Activated CD4-positive, alpha-beta T cell treated with anti-CD3 and anti-CD28 coated beads, Interleukin-2, amount 50 U/mL, for 48 hours (primary cell): ENCODE data around the gene BSND.
A peak's percentile ranks its signal among the peaks of the same experiment; 100 is the strongest.

Source experiments
- DNase-seq, 2 experiments: peaks; one replicate each; pipeline ENCODE4 v3.0.0-alpha.2; 2020

Gene BSND

DNA sequence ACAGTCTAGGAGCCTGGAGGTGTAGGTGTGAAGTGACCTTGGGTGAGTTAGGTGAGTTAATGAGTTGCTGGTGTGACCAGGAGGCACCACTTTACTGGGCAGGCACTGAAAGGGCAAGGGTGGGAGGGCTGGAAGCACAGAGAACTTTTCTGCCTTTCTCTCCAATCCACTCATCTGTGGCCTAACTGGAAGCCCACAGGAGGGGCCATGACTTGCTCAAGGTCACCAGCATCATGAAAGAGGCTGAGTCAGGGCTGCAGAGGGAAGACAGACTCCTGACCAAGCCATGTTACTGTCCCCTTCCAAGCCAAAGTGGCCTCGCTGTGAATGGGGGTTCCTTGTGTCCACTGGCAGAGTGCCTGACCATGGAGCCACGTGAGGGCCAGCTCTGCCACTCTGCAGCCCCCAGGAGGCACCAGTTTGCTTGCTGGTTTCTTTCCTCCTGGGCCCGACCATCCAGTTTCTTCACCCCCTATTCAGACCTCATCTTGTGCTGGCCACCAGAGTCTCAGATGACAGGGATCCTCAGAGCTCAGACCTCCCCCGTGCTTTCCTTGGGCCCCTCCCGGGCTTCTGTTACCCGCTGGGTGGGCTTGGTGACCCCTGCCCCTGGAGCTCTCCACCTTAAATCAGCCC is 4.3 kb upstream of the BSND start:
- DNase-seq = no peak

DNA sequence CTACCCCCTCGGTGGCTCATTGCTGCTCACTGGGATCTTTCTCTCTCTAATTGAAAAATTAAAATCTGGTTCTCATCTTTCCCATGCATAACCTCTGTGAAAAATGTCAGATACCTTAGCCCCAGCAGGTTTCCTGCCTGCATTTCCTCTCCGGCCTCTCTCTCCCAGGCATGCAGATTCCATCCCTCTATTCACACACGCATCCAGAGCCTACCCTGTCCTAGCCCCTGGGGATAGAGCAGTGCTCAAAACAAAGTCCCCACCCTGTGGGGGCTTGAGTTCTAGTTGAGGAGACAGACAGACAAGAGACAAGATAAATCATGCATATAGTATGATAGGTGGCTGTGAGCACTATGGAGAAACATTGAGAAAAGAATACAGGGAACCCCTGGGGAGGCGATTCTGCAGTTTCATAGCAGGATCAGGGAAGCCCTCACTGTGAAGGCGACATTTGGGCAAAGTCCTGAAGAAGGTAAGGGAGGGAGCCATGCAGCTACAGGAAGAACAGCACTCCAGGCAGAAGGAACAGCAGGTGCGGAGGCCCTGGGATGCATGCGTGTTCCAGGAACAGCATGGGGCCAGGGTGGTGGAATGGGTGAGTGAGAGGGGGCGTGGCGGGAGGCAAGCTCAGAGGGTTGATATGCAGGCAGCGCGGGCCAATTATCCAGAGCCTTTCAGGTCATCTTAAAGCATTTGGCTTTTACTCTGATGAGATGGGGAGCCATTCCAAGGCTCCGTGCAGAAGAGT is 3.5 kb upstream of the BSND start:
- DNase-seq = no peak

DNA sequence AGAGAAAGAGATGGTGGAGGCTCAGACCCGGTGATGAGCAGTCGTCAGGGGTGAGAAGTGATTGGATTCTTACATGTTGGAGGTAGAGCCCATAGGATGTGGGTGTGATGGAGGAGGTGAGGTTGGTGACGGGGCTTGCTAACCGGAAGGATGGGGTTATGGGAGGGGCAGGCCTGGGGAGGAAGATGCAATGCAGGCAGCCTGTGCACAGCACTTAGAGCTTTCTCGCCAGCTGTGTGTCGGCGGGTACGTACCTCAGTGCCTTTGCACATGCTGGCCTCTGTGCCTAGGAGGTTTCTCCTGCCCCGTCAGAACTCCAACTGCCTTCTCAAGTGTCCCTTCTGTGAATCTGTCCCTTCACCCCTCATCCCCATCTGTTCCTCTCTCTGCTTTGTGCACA is 2.9 kb upstream of the BSND start:
- peak; percentile 24 to 29 for DNase-seq

DNA sequence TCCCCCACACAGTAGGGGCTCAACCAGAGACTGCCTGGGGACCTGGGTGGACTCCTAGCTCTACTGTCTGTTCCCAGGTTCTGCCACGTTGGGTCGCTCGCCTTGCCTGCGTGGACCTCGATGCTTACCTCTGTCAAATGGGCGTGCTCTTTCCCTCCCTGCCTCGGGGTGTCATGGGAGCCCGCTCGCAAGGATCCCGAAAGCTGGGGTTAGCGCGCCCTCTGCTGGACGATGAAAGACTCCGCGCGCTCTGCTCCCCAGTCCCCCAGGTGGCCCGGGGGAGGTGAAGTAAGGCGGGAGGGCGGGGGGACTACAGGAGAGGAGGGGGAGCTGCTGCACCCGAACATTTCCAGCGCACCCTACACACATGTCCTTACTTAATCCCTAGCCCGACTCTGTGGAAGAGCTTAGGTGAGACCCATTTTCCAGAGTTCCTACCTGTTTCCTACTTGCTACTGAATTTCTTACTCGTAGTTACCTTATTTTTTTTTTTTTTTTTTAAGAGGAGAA is 2.3 kb upstream of the BSND start:
- peak; percentile 87 to 89 for DNase-seq

DNA sequence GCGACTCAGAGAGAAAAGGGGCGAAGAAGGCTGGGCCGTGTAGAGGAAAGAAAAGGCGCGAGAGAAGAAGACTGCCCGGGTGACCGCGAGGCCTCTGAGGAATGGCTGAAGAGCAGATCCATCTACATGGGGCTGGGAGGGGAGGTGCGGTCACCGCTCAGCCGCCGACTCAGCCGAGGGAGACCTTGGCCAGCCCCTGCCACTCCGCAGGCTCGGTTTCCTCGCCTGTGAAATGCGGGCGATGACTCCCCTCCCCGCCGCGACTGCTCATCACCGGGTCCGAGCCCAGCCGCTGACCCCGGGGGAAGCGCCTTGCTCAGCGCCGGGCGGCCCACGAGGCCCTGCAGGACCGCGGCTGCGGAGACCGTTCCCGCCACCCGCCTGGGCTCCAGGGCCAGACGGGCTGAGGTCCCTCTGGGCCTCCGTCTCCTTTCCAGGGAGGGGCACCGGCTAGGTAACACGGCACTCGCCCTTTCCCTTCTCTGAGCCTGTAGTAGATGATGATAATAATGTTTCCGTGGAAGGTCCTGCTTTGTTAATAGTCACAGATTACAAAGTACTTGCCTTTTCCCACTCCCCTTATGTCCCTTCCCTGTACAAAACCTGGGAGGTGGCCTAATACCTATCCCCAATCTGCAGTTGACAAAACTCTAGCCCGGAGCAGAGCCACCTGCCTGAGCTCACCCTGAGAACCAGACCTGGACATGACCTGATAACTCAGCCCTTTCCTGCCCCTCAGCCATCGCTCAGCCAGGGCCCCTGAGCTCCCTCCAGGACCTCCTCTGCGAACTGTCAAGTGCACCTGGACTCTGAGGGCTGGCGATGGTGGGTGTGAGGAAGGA is 1.6 kb upstream of the BSND start:
- DNase-seq = peak in 1 of 2 experiments; percentile 11

DNA sequence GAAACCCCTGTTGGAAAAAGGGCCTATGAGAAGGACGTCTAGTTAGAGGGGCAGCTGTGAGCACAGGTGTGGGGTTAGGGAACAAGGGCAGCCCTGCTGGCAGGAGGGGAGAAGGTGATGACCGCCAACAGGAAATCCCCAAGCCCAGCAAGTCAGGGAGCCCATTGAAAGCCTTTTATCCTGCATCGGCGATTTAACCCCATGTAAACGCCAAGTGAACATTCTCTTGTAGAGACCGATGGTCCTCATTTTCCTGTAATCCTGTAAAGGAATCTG is 1.1 kb upstream of the BSND start:
- DNase-seq = no peak

DNA sequence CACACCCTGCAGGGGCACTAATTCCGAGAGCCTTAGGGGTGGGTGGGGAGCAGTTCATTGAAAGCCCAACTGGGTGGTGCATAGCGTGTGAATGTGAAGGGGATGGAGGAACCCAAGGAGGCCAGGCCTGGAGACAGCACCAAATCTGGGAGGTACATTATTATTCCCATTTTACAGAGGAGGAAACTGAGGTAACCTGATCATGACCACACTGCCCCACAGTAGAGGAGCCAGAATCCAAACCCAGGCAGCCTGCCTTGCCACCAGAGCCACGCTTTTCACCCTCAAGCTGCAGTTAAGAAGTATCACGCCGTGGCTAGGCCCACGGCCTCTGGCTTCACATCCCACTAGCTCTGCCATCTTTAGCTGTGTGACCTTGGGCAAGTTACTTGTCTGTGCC is 633 bp upstream of the BSND start:
- no peak for DNase-seq

DNA sequence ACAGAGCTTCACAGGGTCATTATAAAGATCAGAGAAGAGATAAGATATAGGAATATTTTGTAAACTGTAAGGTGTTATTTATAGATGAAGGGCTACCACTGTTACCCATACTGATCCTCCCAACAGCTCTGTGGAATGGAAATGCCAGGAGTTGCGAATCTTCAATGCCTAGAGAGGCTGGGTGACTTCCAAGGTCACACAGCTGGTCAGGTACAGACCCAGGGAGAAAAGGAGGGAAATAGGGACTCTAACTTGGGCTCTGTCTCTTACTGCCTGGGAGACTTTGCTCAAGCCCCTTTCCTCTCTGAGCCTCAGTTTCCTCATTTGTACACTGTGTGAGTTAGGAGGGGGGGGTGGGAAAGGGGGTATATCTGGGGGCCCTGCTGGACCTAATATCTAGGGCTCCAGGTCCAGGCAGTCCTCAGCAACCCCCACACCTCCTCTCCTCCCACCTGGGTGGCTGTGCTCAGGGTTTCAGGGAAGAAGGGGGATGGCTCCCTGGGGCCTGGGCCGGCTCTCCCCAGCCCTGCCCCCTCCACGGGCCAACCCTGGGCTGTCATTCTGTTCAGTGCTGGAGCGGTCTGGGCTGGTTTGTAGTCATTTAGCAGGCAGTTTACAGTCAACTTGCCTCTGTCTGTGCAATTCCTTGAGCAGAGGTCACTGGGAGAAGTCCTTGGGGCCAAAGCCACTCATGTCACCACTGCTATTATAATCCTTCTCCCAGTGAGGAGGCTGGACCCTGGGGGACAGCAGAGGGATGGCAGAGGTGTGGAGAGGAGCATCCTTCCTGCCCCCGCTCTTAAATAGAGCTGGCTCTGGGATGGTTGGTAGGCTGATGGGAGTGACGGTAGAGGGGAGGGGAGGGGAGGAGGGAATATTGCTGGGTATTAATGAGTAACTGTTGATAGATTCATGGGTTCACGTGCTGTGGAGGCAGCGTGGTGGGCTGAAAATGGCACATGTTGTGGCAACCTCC is 1.7 kb downstream of the BSND start:
- DNase-seq = no peak

DNA sequence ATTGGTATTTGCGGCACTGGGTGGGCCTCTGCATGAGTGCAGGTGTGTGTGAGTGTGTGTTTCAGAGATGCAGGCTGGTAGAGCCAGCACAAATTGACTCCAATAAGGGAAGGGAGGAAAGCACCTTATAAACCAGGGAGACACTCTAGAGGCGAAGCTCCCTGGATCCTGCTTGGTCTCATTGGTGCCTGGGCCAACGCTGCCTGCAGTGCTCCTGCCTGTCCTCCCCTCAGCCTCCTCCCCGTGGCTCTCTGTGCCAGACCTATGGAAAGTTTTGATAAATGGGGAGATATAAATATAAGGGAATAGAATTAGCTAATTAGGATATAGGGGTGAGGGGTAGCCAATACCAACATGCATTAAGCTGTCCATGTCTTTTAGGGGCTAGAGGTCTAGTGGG is 2.6 kb downstream of the BSND start:
- no peak for DNase-seq

DNA sequence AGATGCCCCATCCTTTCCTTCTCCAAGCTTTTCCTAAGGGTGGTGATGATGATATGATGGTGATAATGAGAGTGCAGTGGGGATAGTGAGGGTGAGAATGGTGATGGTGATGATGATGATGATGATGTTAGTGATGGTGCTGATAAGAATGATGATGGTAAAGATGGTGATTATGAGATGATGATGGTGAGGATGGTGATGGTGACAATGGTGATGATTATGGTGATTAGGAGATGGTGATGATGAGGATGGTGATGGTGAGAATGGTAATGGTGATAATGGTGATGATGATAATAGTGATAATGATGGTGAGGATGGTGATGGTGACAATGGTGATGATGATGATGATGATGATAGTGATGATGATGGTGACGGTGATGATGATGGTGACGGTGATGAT is 4.0 kb downstream of the BSND start:
- no peak for DNase-seq

DNA sequence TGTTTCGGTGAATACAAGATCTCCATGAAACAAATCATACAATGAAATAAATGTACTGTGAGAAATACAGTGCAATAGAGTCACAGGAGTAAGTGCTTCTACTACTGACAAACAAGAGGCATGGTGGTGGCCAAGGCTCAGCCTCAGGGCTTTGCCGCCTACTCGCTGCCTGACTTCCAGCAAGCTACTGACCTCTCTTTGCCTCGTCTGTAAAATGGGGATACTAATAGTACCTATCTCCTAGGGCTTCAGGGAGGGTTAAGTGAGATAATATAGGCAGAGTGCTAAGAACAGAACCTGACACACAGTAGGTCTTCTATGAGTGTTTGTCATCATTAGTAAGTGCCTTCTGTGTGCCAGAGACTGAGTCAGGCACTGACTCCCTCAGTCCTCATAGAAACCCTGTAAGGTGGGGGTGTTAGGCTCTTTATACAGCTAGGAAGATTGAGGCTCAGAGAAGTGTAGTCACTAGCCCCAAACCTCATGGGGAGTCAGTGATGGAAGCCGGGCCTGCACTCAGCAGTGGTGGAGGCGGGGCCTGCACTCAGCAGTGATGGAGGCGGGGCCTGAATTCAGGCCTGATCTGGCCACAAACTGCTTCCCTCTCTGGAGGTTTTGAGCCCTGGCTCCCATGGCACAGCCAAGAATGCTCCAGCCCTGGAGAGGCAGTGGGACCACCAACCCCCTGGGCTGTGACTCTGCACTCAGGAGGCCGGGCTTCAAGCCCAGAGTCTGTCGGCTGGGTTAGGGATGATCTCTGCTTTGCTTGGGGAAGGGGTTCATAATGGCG is 6.8 kb downstream of the BSND start:
- no peak for DNase-seq

DNA sequence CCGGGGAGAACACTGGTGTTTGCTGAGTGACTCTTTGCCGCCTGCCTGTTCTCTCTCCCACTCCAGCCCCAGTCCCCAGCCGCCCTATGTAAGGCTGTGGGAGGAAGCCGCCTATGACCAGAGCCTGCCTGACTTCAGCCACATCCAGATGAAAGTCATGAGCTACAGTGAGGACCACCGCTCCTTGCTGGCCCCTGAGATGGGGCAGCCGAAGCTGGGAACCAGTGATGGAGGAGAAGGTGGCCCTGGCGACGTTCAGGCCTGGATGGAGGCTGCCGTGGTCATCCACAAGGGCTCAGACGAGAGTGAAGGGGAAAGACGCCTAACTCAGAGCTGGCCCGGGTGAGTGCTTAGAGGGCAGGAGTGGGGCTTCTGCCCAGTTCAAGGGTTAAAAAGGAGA is 8.2 kb downstream of the BSND start:
- no peak for DNase-seq

DNA sequence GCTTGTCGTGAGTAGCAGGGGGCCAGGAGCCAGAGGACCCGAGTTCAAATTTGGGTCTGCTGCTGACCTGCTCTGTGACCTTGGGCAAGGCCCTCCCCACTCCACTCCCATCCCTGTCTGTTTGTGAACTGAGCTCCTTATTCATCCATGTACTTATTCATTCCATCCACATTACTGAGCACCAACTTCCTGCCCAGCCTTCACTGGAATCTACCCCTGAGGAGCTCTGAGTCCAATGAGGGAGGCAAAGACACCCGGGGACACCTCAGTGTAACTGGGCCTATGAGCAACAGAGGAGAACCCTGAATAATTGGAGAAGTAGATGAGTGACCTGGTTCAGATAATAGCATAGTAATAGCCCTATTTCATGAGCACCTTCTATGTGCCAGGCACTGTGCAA is 8.9 kb downstream of the BSND start:
- no peak for DNase-seq

DNA sequence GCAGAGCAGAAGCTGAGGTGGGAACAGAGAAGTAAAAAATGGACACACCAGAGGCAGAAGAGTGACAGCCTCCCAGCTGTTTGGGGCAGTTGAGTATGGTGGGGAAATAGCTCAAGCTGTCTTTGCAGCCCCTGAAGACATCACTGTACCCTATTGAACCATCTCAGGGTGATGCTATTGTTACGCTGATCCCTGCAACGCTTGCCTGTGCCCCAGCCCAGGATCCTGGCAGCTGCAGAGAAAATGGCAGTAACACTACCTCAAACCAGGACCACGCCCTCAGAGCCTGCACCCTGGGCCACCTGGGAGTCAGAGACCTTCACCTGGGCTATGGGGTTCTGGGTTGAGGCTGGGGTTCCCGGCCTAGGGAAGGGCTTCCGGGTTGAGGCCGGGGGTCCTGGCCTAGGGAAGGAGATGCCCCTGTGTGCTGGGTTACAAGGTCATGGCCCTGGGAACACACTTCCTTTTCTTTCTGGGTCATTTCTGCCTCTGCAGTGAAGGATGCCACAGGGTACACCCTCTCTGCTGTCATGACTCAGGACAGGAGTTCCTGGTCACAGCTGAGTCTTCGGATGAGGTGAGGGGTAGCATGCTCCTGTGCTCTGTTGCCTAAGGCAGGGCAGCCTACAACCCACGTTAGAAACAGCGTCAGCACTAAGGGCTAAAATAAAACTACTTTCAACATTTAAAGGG is 11.6 kb downstream of the BSND start:
- no peak for DNase-seq

DNA sequence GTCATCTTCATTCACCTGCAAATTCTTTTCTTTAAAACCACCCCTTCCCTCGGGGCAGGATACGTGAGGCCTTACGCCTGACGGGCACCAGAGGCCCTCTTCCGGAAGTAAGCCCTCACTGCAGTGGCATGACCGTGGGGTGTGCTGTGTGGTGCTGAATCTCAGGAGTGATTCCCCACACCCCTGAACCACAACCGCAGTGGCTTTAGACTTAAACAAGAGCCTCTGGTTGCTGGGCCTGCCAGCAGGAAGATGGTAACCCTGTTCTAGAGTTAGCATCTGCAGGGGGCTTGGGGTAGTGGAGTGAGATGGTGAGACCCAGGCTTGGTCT is 12.1 kb downstream of the BSND start:
- DNase-seq = no peak

DNA sequence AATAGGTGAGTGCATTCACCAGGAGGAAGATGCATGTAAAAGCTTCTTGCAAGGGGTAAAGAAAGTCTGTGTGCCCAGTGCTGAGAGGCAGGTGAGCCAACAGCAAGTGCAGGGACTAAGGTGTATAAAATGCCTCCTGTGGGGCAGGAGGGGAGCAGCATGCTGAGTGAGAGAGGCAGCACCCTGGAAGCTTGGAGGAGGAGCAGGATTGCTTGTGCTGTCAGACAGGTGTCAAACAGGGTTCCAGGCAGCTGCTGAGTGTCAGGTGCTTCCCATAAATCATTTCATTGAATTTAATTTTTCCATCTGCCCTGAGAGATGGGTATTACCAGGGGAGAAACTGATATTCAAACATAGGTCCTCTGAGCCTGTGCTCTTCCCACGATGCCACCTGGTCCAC is 13.9 kb downstream of the BSND start:
- DNase-seq = no peak

DNA sequence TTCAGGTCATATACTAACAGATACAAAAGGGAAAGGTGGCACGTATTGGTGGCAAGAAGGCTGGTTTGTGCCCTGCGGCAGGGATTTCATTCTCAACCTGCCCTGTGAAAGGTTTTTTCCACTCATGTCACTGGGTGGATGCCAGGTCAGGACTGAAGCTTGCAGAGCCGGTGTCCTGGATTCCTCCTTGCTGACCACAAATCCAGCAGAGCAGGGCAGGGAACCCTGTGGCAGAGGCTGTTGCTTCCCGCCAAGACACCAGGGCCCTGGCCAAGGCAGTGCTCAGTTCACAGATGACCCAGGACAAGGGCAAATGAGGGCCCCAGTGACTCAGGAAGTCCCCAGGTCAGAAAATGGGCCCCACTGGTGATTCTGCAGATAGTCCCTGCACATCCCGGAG is 16.4 kb downstream of the BSND start:
- no peak for DNase-seq

DNA sequence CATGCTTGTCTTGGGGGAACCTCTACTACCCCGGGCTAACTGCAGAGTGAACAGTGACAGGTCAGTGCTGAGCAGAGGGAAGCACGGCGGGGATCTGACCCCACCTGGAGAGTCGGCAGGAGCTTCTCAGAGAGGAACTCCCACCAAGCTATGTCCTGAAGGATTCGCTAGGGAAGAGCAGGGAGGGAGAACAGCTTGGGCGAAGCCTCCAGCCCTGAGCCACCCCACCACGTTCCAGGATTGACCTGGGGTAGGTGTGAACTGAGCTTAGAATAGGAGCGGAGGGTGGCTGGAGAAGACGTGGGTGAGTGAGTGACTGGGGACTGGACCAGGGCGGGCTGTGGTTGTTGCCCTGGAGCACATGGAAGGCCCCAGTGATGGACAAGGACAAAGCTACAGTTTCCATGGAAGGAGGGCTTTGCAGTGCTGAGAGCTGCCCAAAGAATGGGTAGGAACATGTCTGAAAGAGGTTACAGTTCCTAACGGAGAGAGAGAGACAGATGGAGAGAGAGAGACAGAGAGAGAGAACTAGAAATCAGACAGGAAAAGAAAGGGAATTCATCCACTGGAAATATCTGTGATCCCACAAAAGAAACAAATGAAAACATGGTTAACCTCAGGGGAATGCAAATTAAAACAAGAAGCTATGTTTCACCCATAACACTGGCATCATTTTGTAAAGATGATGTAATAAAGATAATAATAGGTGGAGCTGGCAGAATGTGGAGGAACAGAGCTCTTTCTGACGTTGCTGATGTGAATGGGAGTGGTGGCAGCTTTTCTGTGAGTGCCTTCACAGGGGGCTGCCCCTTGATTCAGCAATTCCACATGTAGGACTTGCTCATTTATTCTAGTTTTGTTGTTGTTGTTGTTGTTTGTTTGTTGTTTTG is 17.2 kb downstream of the BSND start:
- no peak for DNase-seq

DNA sequence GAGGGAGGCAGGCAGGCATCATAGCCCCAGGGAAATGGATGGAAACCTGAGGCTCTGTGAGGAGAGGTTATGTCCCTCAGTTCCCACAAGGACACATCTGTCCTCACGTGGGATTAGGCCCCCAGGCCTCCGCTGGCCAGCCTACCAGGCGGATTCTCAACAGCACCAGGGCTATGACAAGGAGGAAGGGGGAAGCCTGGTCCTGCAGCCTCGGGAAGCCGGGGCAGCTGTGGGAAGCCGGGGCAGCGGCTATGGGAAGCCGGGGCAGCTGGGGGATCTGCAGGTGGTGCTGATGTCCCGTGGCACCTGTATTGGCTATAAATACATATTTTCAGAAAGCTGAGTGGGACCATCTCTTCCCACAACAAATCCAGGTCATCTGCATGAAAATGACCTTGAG is 19.7 kb downstream of the BSND start:
- no peak for DNase-seq

DNA sequence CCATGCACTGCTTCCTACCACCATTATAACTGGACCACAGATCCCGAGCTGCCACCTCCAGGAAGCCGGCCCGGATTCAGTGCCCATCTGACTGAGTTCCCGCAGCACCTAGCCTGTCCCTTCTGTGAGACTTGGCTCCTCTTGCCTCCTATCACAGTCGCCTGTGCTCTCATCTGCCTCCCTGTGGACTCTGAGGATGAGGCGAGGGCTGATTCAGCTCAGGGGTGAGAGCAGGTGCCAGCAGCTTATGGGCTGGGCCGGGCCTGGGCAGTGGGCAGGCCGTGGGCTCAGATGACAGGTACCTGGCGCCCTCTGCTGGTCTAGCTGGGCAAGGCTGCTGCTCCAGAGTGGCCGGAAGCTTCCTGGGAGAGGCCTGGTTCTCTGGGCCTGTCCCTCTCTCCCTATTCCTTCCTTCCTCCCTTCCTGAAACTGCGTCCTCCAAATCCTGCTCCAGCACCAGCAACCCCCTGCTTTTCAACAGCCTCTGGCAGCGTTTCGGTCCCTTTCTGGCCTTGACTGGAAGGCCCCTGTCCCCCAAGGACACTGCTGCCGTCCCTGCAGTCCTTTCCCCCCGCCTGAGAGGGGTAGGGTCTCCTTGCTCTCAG is 23.3 kb downstream of the BSND start:
- DNase-seq = peak; percentile 81 to 85
